OCI-LY3 (cell line): Measurements from ENCODE around the gene UTP3.

Experiments
- EZH2phosphoT487 ChIP-seq: fragments of 200-600 bp; shearing (Covaris generic); IDR thresholded peaks from 2 replicates; pipeline ENCODE4 v1.6.1; 2018; ENCODE audit warnings: antibody characterized with exemption, mixed run types, low read depth
- TF ChIP-seq, protein P1 (sequence below): fragments of 200-600, 300-600 bp; sonication (generic); IDR thresholded peaks from 2 replicates; pipeline ENCODE4 v1.5.1; 2014; ENCODE audit warnings: antibody characterized with exemption, low read length, low read depth

DNA sequence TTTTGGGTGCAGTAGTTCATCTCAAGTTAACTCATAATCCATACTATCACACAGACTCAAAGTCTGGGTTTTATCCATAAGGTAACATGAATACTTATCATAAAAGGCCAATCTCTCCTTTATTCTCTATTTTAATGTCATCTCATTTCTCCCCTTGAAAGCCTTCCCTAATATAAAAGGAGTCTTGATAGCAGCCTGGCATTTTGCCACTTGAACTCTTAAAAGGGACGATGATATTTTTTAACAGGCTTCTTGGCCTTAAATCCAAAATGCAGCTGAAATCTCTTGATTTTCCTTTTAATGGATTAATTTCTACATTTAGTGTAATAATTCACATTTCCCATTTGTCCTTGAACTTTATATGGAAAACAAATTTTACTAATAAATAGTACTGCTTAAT is 13.6 kb upstream of the UTP3 start:
- TF ChIP-seq, protein P1, sequence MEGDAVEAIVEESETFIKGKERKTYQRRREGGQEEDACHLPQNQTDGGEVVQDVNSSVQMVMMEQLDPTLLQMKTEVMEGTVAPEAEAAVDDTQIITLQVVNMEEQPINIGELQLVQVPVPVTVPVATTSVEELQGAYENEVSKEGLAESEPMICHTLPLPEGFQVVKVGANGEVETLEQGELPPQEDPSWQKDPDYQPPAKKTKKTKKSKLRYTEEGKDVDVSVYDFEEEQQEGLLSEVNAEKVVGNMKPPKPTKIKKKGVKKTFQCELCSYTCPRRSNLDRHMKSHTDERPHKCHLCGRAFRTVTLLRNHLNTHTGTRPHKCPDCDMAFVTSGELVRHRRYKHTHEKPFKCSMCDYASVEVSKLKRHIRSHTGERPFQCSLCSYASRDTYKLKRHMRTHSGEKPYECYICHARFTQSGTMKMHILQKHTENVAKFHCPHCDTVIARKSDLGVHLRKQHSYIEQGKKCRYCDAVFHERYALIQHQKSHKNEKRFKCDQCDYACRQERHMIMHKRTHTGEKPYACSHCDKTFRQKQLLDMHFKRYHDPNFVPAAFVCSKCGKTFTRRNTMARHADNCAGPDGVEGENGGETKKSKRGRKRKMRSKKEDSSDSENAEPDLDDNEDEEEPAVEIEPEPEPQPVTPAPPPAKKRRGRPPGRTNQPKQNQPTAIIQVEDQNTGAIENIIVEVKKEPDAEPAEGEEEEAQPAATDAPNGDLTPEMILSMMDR = no peak
- TF ChIP-seq EZH2phosphoT487 = no peak
